D721Med (cell line): ENCODE results near the gene NUP153.

ENCODE experiments used
- DNase-seq: peaks from one replicate; pipeline ENCODE4 v3.0.0; 2011; ENCODE audit warnings: low spot score; ENCODE audit not compliant: insufficient read length
- FAIRE-seq: peaks from 2 replicates; lab custom pipeline; 2011; peaks lifted over from hg19 to GRCh38; lab: Jason Lieb, UNC
- TF ChIP-seq, protein P1 (sequence below): IDR thresholded peaks from 2 replicates; pipeline ENCODE4 v1.5.1; 2012; ENCODE audit warnings: mild to moderate bottlenecking, control low read depth; ENCODE audit not compliant: insufficient read depth; ENCODE audit errors: missing control alignments

NUP153 gene

GRCh38 chr6:17679726-17680125 is 27.0 kb downstream of the NUP153 start:
- DNase-seq (no peak), FAIRE-seq (no peak)
- TF ChIP-seq, protein P1, sequence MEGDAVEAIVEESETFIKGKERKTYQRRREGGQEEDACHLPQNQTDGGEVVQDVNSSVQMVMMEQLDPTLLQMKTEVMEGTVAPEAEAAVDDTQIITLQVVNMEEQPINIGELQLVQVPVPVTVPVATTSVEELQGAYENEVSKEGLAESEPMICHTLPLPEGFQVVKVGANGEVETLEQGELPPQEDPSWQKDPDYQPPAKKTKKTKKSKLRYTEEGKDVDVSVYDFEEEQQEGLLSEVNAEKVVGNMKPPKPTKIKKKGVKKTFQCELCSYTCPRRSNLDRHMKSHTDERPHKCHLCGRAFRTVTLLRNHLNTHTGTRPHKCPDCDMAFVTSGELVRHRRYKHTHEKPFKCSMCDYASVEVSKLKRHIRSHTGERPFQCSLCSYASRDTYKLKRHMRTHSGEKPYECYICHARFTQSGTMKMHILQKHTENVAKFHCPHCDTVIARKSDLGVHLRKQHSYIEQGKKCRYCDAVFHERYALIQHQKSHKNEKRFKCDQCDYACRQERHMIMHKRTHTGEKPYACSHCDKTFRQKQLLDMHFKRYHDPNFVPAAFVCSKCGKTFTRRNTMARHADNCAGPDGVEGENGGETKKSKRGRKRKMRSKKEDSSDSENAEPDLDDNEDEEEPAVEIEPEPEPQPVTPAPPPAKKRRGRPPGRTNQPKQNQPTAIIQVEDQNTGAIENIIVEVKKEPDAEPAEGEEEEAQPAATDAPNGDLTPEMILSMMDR = no peak

DNA sequence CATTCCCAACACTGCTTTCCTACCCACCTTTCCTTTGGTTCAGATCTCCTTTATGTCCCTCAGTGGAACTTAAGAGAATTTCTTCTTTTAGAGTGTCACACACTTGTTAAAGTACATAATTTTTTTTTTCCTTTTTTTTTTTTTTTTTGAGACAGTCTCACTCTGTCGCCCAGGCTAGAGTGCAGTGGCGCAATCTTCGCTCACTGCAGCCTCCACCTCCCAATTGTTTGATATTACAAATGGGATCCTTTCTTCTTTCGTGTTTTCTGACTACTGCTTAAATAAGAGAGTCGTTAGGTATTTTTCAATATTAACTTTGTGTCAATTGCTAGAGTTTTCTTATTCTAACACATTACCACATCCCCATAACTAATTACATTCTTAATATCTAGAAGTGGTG is 29.1 kb downstream of the NUP153 start:
- TF ChIP-seq, protein P1 = no peak
- FAIRE-seq (no peak), DNase-seq (no peak)

- TF ChIP-seq, protein P1 = no peak
- no peak for FAIRE-seq
- no peak for DNase-seq
These were observed 33.0 kb downstream of the NUP153 start for GRCh38 chr6:17673543-17674254.

- FAIRE-seq = no peak
These were observed 34.5 kb downstream of the NUP153 start for GRCh38 chr6:17672064-17672718.

DNA sequence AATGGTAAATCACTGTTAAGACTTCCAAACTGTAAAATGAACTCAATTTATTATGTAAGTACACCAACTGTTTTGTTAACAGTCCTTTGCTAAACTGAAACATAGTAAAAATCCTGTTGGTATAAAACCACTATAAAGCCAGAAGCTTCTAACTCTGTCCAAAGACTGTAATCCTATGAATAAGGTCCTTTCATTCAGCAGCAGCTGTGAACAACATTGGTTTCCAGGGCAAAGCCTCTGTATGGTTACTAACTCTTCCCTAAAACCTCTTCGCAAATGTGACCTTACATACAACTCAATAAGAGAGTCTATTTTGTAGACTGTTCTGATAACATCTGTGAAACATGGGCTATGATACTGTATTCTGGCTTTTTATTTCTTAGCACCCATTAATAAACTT is 40.1 kb downstream of the NUP153 start:
- FAIRE-seq (no peak), DNase-seq (no peak)
- TF ChIP-seq, protein P1 = no peak

More at GRCh38 chr6:17672064-17672718, 34.5 kb downstream of the NUP153 start:
- TF ChIP-seq, protein P1 = no peak
- DNase-seq = no peak

DNA sequence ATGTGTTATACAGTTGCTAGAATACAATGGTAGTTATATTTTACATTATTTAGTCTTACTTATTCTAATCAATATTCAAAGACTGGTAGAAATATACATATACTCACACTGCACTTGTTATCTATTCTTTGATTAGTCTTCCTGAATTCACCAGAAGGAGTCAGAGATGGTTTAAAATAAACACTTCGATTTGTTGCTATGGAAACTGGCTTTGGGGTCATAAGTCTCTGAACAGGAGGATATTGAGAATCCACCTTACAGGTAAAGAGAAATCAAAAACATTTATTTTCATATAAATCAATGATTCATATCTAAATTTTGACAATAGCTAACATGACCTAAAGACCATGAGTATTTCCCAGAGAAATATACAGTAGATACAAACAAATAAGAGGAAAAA is 41.6 kb downstream of the NUP153 start:
- DNase-seq (no peak), FAIRE-seq (no peak)
- TF ChIP-seq, protein P1 = no peak

DNA sequence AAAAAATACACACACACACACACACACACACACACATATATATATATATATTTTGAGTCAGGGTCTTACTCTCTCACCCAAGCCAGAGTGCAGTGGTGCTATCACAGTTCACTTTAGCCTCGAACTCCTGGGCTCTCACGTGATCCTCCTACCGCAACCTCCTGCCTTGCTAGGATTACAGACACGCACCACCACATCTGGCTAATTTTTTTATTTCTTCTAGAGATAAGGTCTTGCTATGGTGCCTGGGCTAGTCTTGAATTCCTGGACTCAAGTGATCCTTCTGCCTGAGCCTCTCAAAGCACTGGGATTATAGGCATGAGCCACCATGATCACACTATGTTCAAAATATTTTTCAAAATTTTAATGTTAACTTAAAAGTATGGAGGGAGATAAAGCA is 43.5 kb downstream of the NUP153 start:
- no peak for FAIRE-seq
- TF ChIP-seq, protein P1 = no peak
- DNase-seq = no peak
